Lung (tissue), 12 donors: ENCODE data around the gene KCNQ5. TPM values are rescaled to one million over a fixed set of nuclear protein-coding genes. Genes with fewer than 3 reads are reported as not detected.

ENCODE experiments used
- ATAC-seq: fragments of 200-7000 bp; cut with Tn5 transposase; one replicate; pipeline ENCODE4 v1.9.1; 2020; ENCODE audit warnings: moderate number of reproducible peaks; ENCODE audit not compliant: insufficient read depth, low FRiP score
- DNase-seq, 3 donors: peaks; one replicate each; pipeline ENCODE4 v3.0.0-alpha.2; 2013 to 2017
- H3K27ac ChIP-seq, 2 donors: one replicate each; pipeline ENCODE4 v1.5.1; 2013; ENCODE audit warnings: mild to moderate bottlenecking in 2 of 2, moderate library complexity in 2 of 2, control low read depth in 1 of 2, inconsistent platforms in 1 of 2, low read depth in 1 of 2, low read length in 1 of 2
- H3K27me3 ChIP-seq, 3 donors: one replicate each; pipeline ENCODE4 v1.5.1; 2013; ENCODE audit warnings: low read length in 2 of 3; ENCODE audit not compliant: control insufficient read depth in 3 of 3, insufficient read depth in 3 of 3
- H3K36me3 ChIP-seq, 4 donors: one replicate each; pipeline ENCODE4 v1.5.1; 2013; ENCODE audit warnings: low read length in 4 of 4, mild to moderate bottlenecking in 1 of 4, moderate library complexity in 1 of 4; ENCODE audit not compliant: control insufficient read depth in 4 of 4, insufficient read depth in 4 of 4
- H3K4me1 ChIP-seq, 5 donors: one replicate each; pipeline ENCODE4 v1.5.1; 2013; ENCODE audit warnings: low read length in 5 of 5, mild to moderate bottlenecking in 2 of 5, moderate library complexity in 1 of 5; ENCODE audit not compliant: control insufficient read depth in 5 of 5, insufficient read depth in 5 of 5
- H3K4me3 ChIP-seq: one replicate; pipeline ENCODE4 v1.5.1; 2013; ENCODE audit warnings: mild to moderate bottlenecking, control low read depth, moderate library complexity
- H3K9ac ChIP-seq, 2 donors: one replicate each; pipeline ENCODE4 v1.5.1; 2013; ENCODE audit warnings: low read length in 2 of 2, control low read depth in 1 of 2; ENCODE audit not compliant: insufficient read depth in 1 of 2
- H3K9me3 ChIP-seq, 4 donors: one replicate each; pipeline ENCODE4 v1.5.1; 2013; ENCODE audit warnings: low read length in 3 of 4, mild to moderate bottlenecking in 1 of 4, moderate library complexity in 1 of 4; ENCODE audit not compliant: control insufficient read depth in 4 of 4, insufficient read depth in 3 of 4
- WGBS, 2 donors: extraction: QIAGEN DNeasy Blood & Tissue Kit; methylation state at CpG; one replicate each; pipeline ENCODE4 v1.1.7; 2013; 5-methylcytosine and 5-hydroxymethylcytosine counted together
- polyA plus RNA-seq, 2 donors: library from polyadenylated mRNA; stranded (reverse); fragments of 200-250 nt; gene quantifications; one replicate each; pipeline ENCODE4 v1.2.1, GENCODE V29; 2013
- total RNA-seq, 2 donors: library from RNA; depleted of rRNA in 1 of 2; stranded (reverse); fragments of >200 nt in 1 of 2; gene quantifications; one replicate each; pipeline ENCODE4 v1.2.1, GENCODE V29; 2014 to 2021
- TF ChIP-seq, protein P1 (sequence below): IDR thresholded peaks from 2 replicates; pipeline ENCODE4 v1.5.1; 2012; ENCODE audit warnings: mild to moderate bottlenecking; ENCODE audit errors: control extremely low read depth, extremely low read depth
- donor health status: control.
- donor health status: control.
- donor health status: Bipolar disorder and iron deficiency.
- donor health status: healthy.
- donor health status: DM: yes; HTN: yes; CAD: no.

KCNQ5 gene
- total and polyA plus RNA-seq, 4 donors = 0.12 to 5.7 (median 0.46) TPM

DNA sequence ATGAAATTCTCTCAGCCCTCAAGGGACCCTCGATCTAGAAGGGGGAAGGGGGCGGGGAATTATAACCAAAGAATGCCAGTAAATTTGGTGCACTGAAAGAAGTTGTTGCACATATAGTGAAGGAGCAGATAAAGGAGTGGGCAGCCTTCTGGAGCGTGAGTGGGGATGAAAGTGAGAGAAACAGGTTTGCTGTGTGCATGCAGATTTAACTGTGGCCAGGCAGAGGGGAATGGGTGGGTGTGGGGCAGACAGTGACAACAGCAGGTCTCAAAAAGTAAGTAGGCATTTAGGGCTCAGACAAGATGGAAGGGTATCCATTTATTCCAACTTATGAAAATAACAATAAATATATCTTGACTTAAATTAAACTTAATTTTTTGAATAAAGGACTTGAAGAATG lies 149.1 kb downstream of the KCNQ5 start:
- Histone ChIP-seq H3K9me3 (no peaks in the 10 kb centered on the region), H3K36me3 (no peaks in the 10 kb centered on the region), H3K27ac (no peak overlapping the region), H3K27me3 (no peaks in the 10 kb centered on the region), H3K4me3 (no peak overlapping the region), H3K4me1 (no peaks in the 10 kb centered on the region), H3K9ac (no peak overlapping the region)
- DNase-seq = no peak
- no peak for ATAC-seq
- TF ChIP-seq, protein P1, sequence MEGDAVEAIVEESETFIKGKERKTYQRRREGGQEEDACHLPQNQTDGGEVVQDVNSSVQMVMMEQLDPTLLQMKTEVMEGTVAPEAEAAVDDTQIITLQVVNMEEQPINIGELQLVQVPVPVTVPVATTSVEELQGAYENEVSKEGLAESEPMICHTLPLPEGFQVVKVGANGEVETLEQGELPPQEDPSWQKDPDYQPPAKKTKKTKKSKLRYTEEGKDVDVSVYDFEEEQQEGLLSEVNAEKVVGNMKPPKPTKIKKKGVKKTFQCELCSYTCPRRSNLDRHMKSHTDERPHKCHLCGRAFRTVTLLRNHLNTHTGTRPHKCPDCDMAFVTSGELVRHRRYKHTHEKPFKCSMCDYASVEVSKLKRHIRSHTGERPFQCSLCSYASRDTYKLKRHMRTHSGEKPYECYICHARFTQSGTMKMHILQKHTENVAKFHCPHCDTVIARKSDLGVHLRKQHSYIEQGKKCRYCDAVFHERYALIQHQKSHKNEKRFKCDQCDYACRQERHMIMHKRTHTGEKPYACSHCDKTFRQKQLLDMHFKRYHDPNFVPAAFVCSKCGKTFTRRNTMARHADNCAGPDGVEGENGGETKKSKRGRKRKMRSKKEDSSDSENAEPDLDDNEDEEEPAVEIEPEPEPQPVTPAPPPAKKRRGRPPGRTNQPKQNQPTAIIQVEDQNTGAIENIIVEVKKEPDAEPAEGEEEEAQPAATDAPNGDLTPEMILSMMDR = no peak
- WGBS, 2 donors = 80 to 90% methylated on average over 3 of the region's 3 CpGs

DNA sequence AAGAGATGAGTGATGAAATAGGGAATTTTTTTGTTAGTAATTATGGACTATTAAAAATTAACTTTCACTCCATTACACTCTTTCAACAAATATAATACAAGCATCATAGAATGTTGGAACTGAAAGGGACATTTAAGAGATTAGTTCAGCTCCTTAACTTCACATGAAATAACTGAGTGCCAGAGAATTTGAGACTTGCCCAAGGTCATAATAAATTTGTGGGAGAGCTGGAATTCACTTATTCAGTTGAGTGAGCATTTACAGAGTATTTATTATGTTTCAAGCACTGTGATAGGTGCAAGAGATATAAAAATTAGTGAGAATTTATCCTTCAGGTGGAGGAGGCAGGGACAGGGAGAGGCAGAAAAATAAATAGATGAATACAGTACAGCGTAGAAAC lies 154.6 kb downstream of the KCNQ5 start:
- Histone ChIP-seq H3K36me3 (no peaks in the 10 kb centered on the region), H3K27me3 (no peaks in the 10 kb centered on the region), H3K4me1 (no peaks in the 10 kb centered on the region), H3K9ac (no peak overlapping the region), H3K4me3 (no peak overlapping the region), H3K27ac (no peak overlapping the region), H3K9me3 (no peaks in the 10 kb centered on the region)
- DNase-seq = no peak
- TF ChIP-seq, protein P1 = no peak
- WGBS, 2 donors = 41 to 89% methylated on average over 1 of the region's 1 CpG
- no peak for ATAC-seq

DNA sequence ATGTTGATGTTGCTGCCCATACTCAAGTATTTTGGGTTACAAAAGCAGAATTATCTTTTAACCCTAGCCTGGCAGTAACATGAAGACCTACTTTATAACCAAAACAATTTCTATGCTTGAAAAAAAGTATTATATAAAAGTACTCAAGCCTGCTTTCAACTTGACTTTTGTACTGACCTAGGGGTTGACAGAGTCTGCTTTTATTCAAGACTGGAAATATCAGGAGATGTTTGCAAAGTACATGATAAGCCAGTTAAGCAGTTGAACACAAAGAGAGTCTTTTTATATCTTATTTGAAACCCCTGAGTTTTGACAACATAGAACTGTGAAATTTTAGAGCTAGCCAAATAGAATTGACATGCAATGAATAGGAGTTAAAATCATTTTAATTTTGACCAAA lies 159.8 kb downstream of the KCNQ5 start:
- Histone ChIP-seq H3K9ac (no peak overlapping the region), H3K27me3 (no peaks in the 10 kb centered on the region), H3K27ac (no peak overlapping the region), H3K36me3 (no peaks in the 10 kb centered on the region), H3K9me3 (no peaks in the 10 kb centered on the region), H3K4me3 (no peak overlapping the region), H3K4me1 (peaks cover 0 to 6% (median 0%) of the 10 kb centered on the region in 5 donors)
- TF ChIP-seq, protein P1 = no peak
- ATAC-seq = no peak
- DNase-seq = no peak

DNA sequence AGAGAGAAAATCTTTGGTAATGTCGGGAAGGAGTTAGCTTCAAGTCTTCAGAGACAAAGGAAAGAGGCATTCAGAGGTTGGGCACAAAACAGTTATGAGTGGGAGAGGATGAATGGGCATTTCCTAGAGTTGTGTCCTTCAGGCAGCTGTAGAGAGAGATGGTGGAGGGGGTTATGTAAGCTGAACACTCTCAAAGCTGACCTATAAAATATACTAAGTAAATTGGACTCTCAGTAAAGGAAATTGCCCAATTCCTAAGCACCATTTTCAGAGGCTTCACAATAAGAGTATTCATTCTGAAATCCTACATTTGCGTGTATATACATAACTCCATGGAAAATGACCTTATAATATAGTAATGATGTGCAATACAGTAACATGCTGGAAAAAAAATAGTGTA lies 161.2 kb downstream of the KCNQ5 start:
- Histone ChIP-seq H3K27me3 (no peaks in the 10 kb centered on the region), H3K4me3 (no peak overlapping the region), H3K9ac (no peak overlapping the region), H3K36me3 (no peaks in the 10 kb centered on the region), H3K9me3 (no peaks in the 10 kb centered on the region), H3K27ac (no peak overlapping the region), H3K4me1 (peaks cover 0 to 6% (median 0%) of the 10 kb centered on the region in 5 donors)
- DNase-seq (peak in 2 of 3 donors; percentile 34 to 66), ATAC-seq (no peak)
- TF ChIP-seq, protein P1 = no peak
- 64 to 67% methylated on average over 2 of the region's 2 CpGs for WGBS, 2 donors
